SK-N-MC (cell line): ENCODE data around the gene B4GALNT4.

Experiments used
- EZH2 ChIP-seq: fragments of 200-600 bp; sonication (generic); IDR thresholded peaks from one replicate; pipeline ENCODE4 v1.6.1; 2017; ENCODE audit warnings: antibody characterized with exemption
- FOXP2 ChIP-seq: optimal IDR thresholded peaks from 2 replicates; pipeline ENCODE3; 2011; ENCODE audit warnings: mild to moderate bottlenecking, moderate library complexity; ENCODE audit not compliant: insufficient read depth; ENCODE audit errors: extremely low read length, control extremely low read depth
- POLR2AphosphoS5 ChIP-seq: IDR thresholded peaks from 2 replicates; pipeline ENCODE4 v1.6.1; 2012; ENCODE audit warnings: mild to moderate bottlenecking, low read depth, low read length, borderline replicate concordance

DNA sequence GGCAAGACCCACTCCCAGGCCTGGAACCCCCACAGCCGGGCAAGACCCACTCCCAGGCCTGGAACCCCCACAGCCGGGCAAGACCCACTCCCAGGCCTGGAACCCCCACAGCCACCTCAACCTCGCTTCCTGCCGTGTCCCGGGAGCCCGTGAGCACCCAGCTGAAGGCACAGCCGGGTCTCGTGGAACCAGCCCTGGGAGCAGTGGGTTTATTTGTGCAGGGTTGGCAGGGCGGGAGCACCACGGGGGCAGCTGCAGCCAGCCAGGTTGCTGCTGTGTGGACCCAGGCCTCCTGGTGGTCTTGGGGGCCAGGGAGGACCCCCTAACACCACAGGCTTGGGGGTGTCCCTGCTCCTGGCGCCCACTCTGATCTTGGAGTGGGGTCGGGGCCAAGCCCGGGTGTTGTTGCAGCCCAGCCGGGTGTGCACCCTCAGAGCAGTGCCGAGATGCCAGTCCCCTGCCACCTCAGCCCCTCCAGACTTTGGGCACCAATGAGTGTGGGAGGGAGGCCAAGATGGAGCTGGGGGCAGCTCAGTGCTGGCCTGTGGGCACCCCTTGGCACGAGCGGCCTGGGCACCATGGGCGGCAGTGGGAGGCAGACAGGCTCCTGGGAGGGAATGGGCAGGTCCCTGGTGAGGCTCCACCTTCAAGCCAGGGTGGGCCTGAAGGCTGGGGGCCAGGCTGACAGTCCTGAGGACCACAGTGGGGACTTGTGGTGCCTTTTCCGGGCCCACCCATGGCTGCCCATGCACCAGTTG is 16.5 kb downstream of the B4GALNT4 start:
- TF ChIP-seq POLR2AphosphoS5 (no peak), EZH2 (no peak), FOXP2 (no peak)
